GM08714 (cell line): ENCODE results near the gene STAMBPL1.

Experiments
- H3K4me3 ChIP-seq: fragments of 200-500 bp; sonication (Bioruptor generic); 2 replicates; pipeline ENCODE4 v1.5.1; 2014; ENCODE audit warnings: mild to moderate bottlenecking, low read length, inconsistent platforms
- ZNF274 ChIP-seq: IDR thresholded peaks from 2 replicates; pipeline ENCODE4 v1.6.1; 2012; ENCODE audit warnings: mild to moderate bottlenecking, low read depth, low read length

Gene STAMBPL1

GRCh38 chr10:88849234-88849633 is 30.8 kb upstream of the STAMBPL1 start:
- TF ChIP-seq ZNF274 = no peak
- H3K4me3 ChIP-seq = no peak overlapping the region

- no peak for TF ChIP-seq ZNF274
- H3K4me3 ChIP-seq = no peak overlapping the region
These were observed 29.3 kb upstream of the STAMBPL1 start for GRCh38 chr10:88850712-88851111.

GRCh38 chr10:88851706-88852105 is 28.3 kb upstream of the STAMBPL1 start, which contains the start of gene ANKRD22:
Gene ANKRD22 (minus strand): TSS chr10:88851844. CDS start chr10:88851607, 237 bp downstream.
- H3K4me3 ChIP-seq = no peak within 1 kb of the TSS
- no peak for TF ChIP-seq ZNF274

- TF ChIP-seq ZNF274 = no peak
- no peak overlapping the region for H3K4me3 ChIP-seq
These were observed 27.7 kb upstream of the STAMBPL1 start for GRCh38 chr10:88852327-88852726.

- TF ChIP-seq ZNF274 = no peak
- H3K4me3 ChIP-seq = no peak overlapping the region
These were observed 26.7 kb upstream of the STAMBPL1 start for GRCh38 chr10:88853155-88853881.

GRCh38 chr10:88854684-88855083 is 25.4 kb upstream of the STAMBPL1 start:
- H3K4me3 ChIP-seq = no peak overlapping the region
- TF ChIP-seq ZNF274 = no peak

- no peak for TF ChIP-seq ZNF274
These were observed 22.2 kb upstream of the STAMBPL1 start for GRCh38 chr10:88857831-88858230.

GRCh38 chr10:88858491-88858890 is 21.6 kb upstream of the STAMBPL1 start:
- H3K4me3 ChIP-seq = no peak overlapping the region

More at GRCh38 chr10:88857831-88858230, 22.2 kb upstream of the STAMBPL1 start:
- no peak overlapping the region for H3K4me3 ChIP-seq

GRCh38 chr10:88861036-88861435 is 19.0 kb upstream of the STAMBPL1 start:
- H3K4me3 ChIP-seq = no peak overlapping the region
- TF ChIP-seq ZNF274 = no peak

More at GRCh38 chr10:88858491-88858890, 21.6 kb upstream of the STAMBPL1 start:
- TF ChIP-seq ZNF274 = no peak

GRCh38 chr10:88865281-88865876 is 14.7 kb upstream of the STAMBPL1 start:
- TF ChIP-seq ZNF274 = no peak

GRCh38 chr10:88866454-88866853 is 13.6 kb upstream of the STAMBPL1 start:
- no peak for TF ChIP-seq ZNF274
- H3K4me3 ChIP-seq = no peak overlapping the region

More at GRCh38 chr10:88865281-88865876, 14.7 kb upstream of the STAMBPL1 start:
- H3K4me3 ChIP-seq = no peak overlapping the region

- no peak overlapping the region for H3K4me3 ChIP-seq
- TF ChIP-seq ZNF274 = no peak
These were observed 10.0 kb upstream of the STAMBPL1 start for GRCh38 chr10:88870089-88870488.

GRCh38 chr10:88873757-88874156 is 6.3 kb upstream of the STAMBPL1 start:
- no peak for TF ChIP-seq ZNF274
- H3K4me3 ChIP-seq = no peak overlapping the region

- H3K4me3 ChIP-seq = no peak overlapping the region
- no peak for TF ChIP-seq ZNF274
These were observed 5.8 kb upstream of the STAMBPL1 start for GRCh38 chr10:88874281-88874680.

GRCh38 chr10:88875081-88875480 is 5.0 kb upstream of the STAMBPL1 start:
- TF ChIP-seq ZNF274 = no peak
- no peak overlapping the region for H3K4me3 ChIP-seq
